ENCODE measurements around the gene SV2A. TPM values are rescaled to one million over a fixed set of nuclear protein-coding genes. Genes with fewer than 3 reads are reported as not detected.

SV2A gene
- 10 to 100 TPM; 22.7 to 24.3 TPM for total RNA-seq

- H3K27ac ChIP-seq = peak within 1 kb of the TSS; percentile 63 to 82
- H3K27me3 ChIP-seq (replicated peaks; ENCODE audit: insufficient read depth) = no peaks in the 10 kb centered on the region
- H3K4me1 ChIP-seq (ENCODE audit: control insufficient read depth in 1 of 2, low read depth in 2 of 2) = peaks cover 7 to 27% of the 10 kb centered on the region in 2 donors
- TF ChIP-seq CTCF (IDR thresholded peaks at IDR 0.05) = no peak
- H3K9me3 ChIP-seq = no peaks in the 10 kb centered on the region
- DNase-seq (ENCODE audit: low spot score) = peak; percentile 36
- peaks cover under 1% of the 10 kb centered on the region for H3K36me3 ChIP-seq
- peak within 1 kb of the TSS; percentile 93 for H3K4me3 ChIP-seq
- ATAC-seq (ENCODE audit: insufficient number of reproducible peaks, low FRiP score, low read depth) = peak; percentile 50
Observed at GRCh38 chr1:149917571-149918144, at the start of gene SV2A. TSS of gene SV2A (minus strand) at chr1:149917844. CDS start at chr1:149913840, 4,004 bp downstream.

- H3K27me3 ChIP-seq (replicated peaks; ENCODE audit: insufficient read depth) = no peaks in the 10 kb centered on the region
- no peaks in the 10 kb centered on the region for H3K9me3 ChIP-seq
- TF ChIP-seq CTCF (IDR thresholded peaks at IDR 0.05) = no peak
- H3K4me3 ChIP-seq = no peak overlapping the region
- ATAC-seq (ENCODE audit: insufficient number of reproducible peaks, low FRiP score, low read depth) (no peak), DNase-seq (ENCODE audit: low spot score) (no peak)
- H3K27ac ChIP-seq = no peak overlapping the region
- peaks cover 23% of the 10 kb centered on the region for H3K36me3 ChIP-seq
- H3K4me1 ChIP-seq (ENCODE audit: control insufficient read depth in 1 of 2, low read depth in 2 of 2) = peaks cover 3 to 26% of the 10 kb centered on the region in 2 donors
Observed at GRCh38 chr1:149967041-149967440, 49.4 kb upstream of the SV2A start.

GRCh38 chr1:149966405-149966804 lies 48.8 kb upstream of the SV2A start:
- Histone ChIP-seq H3K27me3 (replicated peaks; ENCODE audit: insufficient read depth) (no peaks in the 10 kb centered on the region), H3K36me3 (peaks cover 20% of the 10 kb centered on the region), H3K27ac (no peak overlapping the region), H3K9me3 (no peaks in the 10 kb centered on the region), H3K4me1 (ENCODE audit: control insufficient read depth in 1 of 2, low read depth in 2 of 2) (peaks cover 3 to 26% of the 10 kb centered on the region in 2 donors), H3K4me3 (no peak overlapping the region)
- no peak for TF ChIP-seq CTCF (IDR thresholded peaks at IDR 0.05)
- DNase-seq (ENCODE audit: low spot score) (no peak), ATAC-seq (ENCODE audit: insufficient number of reproducible peaks, low FRiP score, low read depth) (no peak)

- Histone ChIP-seq H3K9me3 (no peaks in the 10 kb centered on the region), H3K27me3 (replicated peaks; ENCODE audit: insufficient read depth) (no peaks in the 10 kb centered on the region), H3K4me1 (ENCODE audit: control insufficient read depth in 1 of 2, low read depth in 2 of 2) (peaks cover 3 to 26% of the 10 kb centered on the region in 2 donors), H3K4me3 (no peak overlapping the region), H3K27ac (no peak overlapping the region), H3K36me3 (peaks cover 17% of the 10 kb centered on the region)
- TF ChIP-seq CTCF (IDR thresholded peaks at IDR 0.05) = no peak
- ATAC-seq (ENCODE audit: insufficient number of reproducible peaks, low FRiP score, low read depth) (no peak), DNase-seq (ENCODE audit: low spot score) (no peak)
Observed at GRCh38 chr1:149965440-149965839, 47.8 kb upstream of the SV2A start.

- H3K27me3 ChIP-seq (replicated peaks; ENCODE audit: insufficient read depth) = no peaks in the 10 kb centered on the region
Observed at GRCh38 chr1:149963358-149963757, 45.7 kb upstream of the SV2A start.

More at GRCh38 chr1:149963358-149963757, 45.7 kb upstream of the SV2A start:
- Histone ChIP-seq H3K9me3 (no peaks in the 10 kb centered on the region), H3K27ac (peak overlapping the region; percentile 4 to 41), H3K4me1 (ENCODE audit: control insufficient read depth in 1 of 2, low read depth in 2 of 2) (peaks cover 3 to 26% of the 10 kb centered on the region in 2 donors), H3K4me3 (no peak overlapping the region), H3K36me3 (peaks cover 16% of the 10 kb centered on the region)
- TF ChIP-seq CTCF (IDR thresholded peaks at IDR 0.05) = no peak
- no peak for ATAC-seq (ENCODE audit: insufficient number of reproducible peaks, low FRiP score, low read depth)
- DNase-seq (ENCODE audit: low spot score) = no peak
